Activated T-cell treated with anti-CD3 and anti-CD28 coated beads for 4 hours (primary cell): ENCODE data around the gene KCNQ1OT1.

Experiments used
- DNase-seq: peaks from one replicate; pipeline ENCODE4 v3.0.0-alpha.2; 2020

The KCNQ1OT1 gene

DNA sequence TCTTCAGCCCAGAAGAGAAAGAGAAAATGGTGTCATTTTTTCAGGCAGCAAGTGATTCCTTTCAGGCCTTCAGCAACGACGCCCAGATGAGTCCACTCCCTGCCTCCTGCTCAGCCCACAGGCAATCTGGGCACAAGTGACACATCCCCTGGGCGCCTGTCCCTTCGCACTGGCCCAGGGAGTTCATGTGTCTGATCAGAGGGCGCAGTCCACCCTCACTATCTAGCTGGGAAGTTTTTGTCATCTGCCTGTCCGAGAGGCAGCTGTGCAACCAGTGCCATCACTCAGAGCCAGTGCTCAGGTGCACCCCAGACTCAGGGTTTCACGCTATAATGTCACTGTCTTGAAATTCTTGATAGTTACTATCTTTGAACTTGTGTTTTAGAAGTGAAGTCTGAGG is 1.4 kb upstream of the KCNQ1OT1 start:
- no peak for DNase-seq

DNA sequence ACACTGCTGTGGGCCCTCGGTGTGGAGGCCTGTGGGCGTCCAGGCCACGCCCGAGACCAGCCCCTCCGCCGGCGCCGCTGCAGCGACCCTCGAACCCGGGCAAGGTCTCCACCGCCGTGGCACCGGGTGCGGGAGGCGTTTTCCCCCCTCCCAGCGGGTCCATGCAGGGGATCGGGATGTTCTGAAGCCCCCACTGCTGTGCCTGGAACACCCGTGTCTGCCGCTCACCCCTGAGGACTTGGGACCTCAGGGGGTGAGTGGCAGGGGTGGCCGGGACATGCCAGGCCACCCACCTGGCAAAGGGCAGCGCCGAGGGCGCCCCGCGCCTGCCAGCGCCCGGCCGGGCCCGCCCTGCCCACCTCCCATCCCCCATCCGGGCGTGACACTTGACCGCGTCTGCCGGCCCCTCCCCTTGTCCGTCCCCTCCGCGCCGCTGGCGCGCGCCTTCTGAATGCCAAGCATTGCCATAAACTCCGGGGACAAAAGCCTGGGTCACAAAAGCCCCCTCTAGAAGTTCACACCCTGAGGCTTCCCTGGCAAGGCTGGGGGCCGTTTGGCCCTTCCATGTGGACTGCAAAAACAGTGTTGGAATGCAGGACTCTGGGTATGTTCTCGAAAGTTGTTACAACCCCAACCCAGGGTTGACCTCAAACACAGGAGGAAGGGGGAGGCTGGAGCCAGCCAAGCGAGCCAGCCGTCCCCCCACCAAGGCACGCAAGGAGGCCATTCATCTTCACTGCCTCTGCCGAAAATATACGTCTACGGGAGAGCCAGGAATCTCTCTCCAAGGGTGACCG is 819 bp upstream of the KCNQ1OT1 start:
- no peak for DNase-seq

DNA sequence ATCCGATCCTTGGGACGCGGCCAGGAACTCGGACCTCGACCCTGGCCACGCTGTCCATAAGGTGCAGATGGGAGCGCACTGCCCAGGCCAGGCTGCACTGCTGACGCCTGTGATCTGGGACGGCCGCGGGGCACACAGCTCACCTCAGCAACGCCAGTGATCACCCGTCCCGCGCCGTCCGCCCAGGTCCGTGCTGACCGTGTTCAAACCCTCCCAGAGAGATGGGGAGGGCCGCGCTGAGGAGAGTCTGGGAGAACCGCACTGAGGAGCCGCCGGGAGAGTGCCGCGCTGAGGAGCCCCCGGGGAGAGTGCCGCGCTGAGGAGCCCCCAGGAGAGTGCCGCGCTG is 636 bp downstream of the KCNQ1OT1 start:
- no peak for DNase-seq

DNA sequence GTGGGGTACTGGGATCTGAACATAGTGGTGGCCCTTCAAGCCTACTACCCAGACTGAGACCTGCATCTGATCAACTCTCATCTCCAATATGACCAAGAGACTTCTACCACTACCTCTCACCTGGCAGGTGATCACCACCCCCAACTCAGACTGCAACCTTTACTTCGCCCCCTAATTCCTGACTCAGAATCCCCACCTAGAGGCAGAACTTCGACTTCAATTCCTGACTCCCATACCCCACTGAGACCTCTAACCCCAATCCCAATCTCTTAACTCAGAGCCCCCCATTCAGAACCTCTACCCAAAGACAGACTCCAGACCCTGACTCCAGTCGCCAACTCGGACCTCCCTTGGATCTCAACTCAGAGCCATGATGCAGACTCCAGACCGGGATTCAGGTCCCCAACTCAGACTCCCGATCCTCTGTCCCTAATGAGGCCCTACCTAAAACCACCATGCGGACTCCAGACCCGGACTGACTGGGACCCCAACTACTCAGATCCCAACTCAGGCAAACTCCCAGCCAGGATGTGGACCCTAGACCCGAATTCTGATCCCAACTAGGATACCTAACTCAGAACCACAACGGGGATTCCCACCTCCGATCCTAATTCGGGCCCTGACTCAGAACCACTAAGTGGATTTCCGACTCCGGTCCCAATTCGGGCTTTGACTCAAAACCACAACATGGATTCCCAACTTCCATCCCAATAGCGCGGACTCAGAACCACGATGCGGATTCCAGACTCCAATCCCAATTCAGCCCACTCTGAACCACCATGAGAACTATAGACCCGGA is 1.2 kb downstream of the KCNQ1OT1 start:
- DNase-seq = no peak

DNA sequence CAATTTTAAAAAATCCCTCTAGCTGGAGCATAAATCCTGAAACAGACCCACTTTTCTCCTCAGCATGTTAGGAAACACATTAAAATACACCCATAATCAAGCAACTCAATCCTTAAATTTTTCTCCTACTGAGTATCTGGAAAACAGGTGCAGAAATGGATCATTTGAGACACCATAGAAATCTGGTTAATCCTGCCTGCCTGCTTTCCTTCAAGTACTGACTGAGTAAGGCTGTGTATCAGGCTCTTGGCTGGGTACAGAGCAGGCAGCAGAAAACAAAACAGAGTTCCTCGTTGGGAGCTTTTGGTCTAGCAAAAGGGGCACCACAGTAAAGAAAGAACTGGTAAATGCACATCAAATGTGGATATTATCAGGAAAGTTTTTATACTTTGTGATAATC is 1.9 kb downstream of the KCNQ1OT1 start:
- DNase-seq = no peak

DNA sequence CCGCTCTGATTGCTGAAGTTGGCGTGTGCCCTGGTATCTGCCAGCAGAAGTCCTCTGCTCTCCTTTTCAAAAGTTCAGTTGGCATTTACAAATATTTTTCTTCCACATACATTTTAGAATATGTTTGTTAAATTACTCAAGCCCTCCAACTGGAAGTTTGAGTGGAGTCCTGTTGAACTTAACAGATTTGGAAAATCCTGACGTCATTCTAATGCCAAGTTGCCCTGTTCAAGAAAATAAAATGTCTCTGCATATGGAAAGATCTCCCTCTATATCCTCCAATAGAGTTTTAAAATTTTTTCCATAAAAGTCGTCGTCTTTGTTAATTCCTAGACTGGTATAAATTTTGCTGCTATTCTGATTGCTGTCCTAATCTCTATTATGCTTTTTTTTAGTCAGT is 3.3 kb downstream of the KCNQ1OT1 start:
- DNase-seq = no peak

DNA sequence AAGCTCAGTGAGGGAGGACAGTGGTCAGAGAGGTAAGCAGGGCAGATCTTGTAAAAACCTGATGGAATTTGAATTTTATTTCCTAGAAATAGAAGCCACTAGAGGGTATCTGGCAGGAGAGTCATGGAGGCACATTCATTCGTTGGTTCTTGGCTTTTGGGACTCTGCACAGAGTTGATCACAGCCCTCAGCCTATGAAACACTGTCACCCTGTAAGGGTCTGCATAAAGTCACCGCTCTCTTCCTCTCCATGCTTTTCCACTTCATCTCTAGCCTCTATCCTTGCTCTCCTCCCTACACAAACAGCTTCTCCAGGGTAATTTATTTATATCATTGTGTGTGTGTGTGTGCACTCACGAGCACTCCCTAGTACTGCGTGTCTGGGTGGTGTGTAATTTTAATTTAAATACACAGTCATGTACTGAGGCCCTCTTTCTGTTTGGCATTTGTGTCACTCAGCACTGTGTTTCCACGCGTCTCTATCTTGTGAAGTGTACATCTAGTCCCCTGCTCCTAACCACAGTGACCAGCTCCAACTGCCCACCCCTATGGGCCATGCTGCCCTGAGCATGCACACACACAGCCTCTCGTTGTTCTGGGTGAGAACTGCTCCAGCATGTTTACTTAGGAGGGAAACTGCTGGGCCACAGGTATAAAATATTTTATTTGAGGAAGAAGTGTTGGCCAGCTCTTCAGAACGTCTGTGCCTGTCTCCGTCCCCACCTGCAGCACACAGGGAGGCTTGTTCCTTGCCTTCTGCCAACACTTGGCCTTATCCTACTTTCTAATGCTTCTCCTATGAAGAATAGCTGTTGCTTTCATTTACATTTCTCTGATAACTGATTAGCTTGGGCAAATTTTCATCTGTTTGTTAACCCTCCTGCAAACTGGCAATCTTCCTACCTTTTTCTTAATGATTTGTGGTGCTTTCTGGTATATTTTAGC is 4.5 kb downstream of the KCNQ1OT1 start:
- DNase-seq = no peak

GRCh38 chr11:2694495-2694894 is 5.3 kb downstream of the KCNQ1OT1 start:
- DNase-seq = no peak

DNA sequence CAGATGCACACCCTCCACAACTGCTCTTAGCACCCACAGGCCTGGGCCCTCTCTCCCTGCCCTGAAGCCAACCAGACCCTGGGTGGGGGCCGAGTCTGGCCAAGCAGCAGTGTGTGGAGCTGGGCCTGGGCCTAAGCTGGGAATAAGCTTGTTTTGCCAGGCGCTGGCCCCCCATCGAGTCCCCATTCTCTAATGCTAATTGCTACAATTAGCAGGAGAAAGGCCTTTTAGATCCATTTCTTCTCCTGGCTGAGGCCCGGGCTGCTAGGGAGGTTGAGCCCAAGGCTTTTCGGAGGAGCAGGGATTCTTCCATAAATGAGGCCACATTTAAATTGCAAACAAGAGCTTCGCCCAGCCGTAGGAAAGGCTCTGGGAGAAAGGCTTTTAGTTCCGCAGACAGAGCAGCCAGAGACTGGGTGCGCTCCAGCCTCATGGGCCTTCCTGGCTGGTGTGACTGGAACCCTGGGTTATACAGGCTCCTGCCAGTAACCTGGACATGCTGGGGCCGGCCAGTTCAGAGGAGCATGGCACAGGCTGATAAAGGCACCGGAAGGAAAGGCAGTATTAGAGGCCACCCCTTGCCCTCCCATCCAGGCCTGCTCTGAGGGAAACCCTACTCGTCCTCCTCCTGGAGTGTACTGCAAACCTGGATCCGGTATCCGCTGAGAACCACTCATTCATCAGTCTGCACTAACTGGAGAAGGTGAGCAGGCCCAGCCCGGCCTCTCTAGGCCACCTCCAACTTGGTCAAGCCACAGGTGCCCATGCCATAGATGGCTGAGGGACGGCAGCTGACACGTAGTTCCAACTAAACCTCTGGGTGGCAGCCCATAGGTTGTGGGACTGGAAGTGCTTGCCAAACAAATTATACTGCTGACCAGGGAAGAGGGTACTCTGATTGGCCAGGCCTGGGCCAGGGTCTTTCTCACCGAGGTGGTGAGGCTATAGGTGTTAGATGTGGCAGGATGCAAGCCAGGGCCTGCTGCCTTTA is 6.2 kb downstream of the KCNQ1OT1 start:
- no peak for DNase-seq

DNA sequence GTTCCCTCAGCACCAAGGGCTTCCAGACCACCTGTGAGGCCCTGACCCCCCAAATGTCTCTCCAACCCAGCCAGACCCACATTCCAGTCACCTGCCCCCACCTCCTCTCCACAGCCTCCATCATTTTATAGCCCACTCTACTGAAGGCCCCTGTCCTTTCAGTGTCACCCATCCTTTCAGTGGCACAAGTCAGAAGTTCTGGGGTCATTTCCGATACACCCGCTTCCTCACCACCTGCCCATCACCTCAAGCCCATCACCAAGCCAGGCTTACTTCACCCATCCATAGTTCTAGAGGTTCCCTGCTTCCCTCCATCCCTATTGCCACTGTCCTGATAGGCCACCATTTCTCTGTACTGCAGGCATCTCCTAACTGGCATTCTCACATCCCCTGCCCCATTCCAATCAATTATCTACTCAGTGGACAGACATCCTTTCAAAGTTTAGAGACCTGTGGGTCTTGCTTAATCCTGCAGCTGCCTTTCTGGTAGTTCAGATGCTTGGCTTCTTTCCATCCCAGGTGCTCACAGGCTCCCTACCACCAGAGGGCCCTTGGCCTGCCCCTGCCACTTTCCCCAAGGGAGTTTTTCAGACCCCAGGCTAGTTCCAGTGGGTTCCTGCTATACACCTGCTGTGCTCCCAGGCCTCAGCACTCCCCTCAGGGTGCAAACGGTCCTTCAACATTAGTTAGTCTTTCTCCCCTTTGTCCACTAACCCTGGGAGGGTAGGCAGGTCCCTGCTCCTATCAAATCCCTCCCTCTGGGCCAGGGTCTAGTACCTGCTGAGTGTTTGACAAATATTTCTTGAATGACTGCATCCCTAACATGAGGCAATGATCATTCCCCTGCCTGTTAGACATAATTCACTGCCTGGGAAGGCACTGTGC is 7.6 kb downstream of the KCNQ1OT1 start:
- no peak for DNase-seq

DNA sequence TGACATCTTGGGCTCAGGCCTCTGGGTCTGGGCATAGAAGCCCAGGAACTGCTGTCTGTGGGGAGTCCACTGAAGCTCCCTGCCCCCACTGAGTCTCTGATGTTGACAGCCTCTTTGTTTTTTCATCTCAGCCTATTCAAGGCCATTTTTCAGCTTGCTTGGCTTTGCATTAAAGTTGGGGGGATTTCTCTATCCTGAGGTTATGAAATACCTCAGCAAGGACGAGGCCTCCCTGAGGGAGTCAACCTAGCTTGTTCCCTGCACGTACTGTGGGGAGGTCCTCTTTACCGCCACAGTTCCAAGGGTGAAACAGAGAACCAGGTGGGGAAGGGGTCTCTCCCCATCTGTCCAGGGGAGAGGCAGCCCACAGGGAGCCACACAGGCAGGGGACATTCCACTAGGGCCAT is 8.4 kb downstream of the KCNQ1OT1 start:
- DNase-seq = no peak

- DNase-seq = no peak
These were observed 9.0 kb downstream of the KCNQ1OT1 start for GRCh38 chr11:2690596-2691354.

DNA sequence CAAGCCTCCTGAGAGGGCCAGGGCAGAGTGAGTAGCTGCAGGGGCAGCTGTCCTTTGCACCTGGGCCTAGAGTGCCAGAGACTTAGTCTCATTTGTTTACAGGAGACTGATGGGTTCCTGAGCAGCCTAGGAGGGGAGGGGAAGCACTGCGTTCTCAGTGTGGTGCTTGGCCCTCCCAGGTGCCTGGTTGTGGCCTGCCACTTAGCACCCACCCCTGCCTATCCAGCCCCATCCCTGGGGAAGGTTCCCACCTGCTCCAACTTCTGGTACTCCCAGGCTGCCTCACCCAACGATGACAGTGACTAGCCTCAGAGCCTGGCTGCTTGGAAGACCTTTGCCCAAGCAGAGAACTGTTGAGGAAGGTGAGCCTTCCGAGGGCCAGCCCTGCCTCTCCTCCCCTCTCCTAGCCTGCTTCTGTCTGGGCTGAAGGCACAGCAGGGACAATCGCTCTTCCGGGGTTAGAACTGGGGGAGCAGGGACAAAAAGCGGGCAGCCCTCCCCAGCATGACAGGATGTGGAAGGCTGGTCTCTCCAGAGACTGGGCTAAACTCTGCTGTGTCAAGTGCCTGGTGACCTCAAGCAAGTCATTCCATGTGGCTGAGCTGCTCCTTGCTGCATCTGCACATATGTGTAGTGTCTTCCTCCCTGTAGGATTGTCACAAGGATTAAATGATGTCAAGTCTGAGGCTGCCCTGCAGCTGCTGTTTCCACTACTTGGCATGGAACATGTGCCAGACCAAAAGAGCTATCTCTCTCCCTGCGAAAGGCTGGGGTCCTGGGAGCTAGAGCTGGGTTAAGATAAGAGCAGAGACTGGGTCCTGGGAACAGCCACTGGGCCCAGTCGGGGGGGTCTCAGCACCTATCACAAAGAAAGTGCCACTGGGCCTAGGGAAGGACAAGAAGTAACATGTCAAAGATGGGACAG is 9.9 kb downstream of the KCNQ1OT1 start:
- no peak for DNase-seq

DNA sequence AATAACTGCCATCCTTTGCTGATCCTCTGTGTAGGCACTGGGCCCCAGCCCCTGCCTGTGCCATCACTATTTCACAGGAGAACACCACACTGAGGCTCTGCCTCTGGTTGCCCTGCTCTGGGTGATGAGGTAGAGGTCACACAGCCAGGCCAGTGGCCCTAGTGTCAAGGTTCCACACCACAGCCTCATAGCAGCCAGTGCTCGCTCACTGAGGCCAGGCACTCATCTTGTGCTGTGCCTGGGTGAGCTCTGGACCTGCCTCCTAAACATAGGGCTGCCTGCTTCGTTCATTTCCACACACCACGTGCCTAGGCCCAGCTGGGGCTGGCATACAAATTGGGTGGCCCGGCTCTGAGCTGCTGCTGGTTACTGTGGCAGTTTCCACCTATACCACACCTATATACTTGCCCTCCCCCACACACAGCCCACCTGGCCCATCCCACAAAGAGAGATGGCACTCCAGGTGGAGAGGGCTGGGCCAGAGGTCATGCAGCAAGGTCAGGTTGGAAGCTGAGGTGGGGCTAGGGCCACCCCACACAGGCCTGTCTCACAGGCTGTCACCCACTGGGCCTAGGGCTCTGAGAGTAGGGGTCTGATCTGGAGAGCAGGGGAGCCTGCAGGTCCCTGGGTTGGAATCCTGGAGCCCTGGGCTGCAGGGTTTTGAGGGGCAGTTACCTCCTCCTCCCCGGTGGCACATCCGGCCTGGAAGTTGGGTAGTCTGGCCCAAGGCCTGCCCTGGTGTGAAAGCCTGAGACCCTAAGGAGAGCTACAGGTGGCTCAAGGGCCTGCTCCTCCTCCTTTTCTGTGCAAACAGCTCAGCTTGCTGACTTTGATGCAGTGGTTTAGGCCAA is 11.2 kb downstream of the KCNQ1OT1 start:
- DNase-seq = no peak

DNA sequence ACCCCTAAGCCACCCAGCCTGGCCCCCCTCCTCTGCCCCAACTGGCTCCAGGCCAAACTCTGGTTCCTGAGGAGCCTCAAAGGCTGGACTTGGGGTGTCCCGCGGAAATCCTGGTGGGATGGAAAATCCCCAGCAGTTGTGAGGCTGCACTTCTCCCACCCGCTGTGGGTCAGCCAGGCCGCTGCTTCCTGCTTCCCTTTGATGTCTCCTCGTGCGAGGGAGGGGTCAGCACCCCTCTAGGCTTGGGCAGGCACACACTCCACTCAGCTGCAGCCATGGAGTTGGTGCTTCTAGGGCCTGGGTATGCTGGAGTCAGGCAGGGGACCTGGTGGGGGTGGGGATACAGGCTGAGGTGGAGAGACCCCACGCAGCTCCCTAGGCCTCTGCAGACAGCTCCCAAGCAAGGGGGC is 12.0 kb downstream of the KCNQ1OT1 start:
- DNase-seq = no peak

GRCh38 chr11:2687223-2687530 is 12.6 kb downstream of the KCNQ1OT1 start:
- no peak for DNase-seq

- DNase-seq = no peak
These were observed 13.2 kb downstream of the KCNQ1OT1 start for GRCh38 chr11:2686360-2687222.
